HEK293 (cell line): ENCODE results near the gene CDYL.

Experiments used
- CTCF ChIA-PET: fragments of 350-600 bp; formaldehyde crosslinking; extraction: SDS; loops from one replicate; lab custom pipeline; 2021; ENCODE audit warnings: antibody characterized with exemption; lab: Yijun Ruan, JAX
- POLR2A ChIA-PET: fragments of 300-600 bp; formaldehyde crosslinking; extraction: SDS; loops from one replicate; lab custom pipeline; 2020; ENCODE audit warnings: antibody characterized with exemption, inconsistent platforms; lab: Yijun Ruan, JAX
- H3K27ac ChIP-seq: fragments of 200-500 bp; sonication (Bioruptor generic); 2 replicates; pipeline ENCODE4 v1.5.1; 2014; ENCODE audit warnings: low read depth, low read length, control low read depth, inconsistent platforms; ENCODE audit errors: extremely low read depth
- H3K36me3 ChIP-seq, 2 experiments: fragments of 200-500 bp in 1 of 2; sonication (Bioruptor generic) in 1 of 2; 1 replicate in 1 of 2; 2 replicates in 1 of 2; pipeline ENCODE4 v1.5.1; 2014 to 2017; ENCODE audit warnings: inconsistent platforms in 2 of 2, low read length in 2 of 2; ENCODE audit not compliant: control insufficient read depth in 2 of 2, insufficient read depth in 1 of 2
- H3K4me1 ChIP-seq: fragments of 200-500 bp; sonication (Bioruptor generic); 2 replicates; pipeline ENCODE4 v1.5.1; 2014; ENCODE audit warnings: mild to moderate bottlenecking, low read length, inconsistent platforms; ENCODE audit not compliant: control insufficient read depth, insufficient read depth
- H3K4me3 ChIP-seq: 2 replicates; pipeline ENCODE4 v1.5.1; 2011; ENCODE audit warnings: low read depth, mild to moderate bottlenecking, control low read depth, low read length, moderate library complexity
- H3K9me3 ChIP-seq: fragments of 200-500 bp; sonication (Bioruptor generic); 2 replicates; pipeline ENCODE4 v1.5.1; 2014; ENCODE audit warnings: low read depth, low read length, inconsistent platforms; ENCODE audit not compliant: control insufficient read depth, insufficient read depth
- EGR2 ChIP-seq: fragments of 450-650 bp; formaldehyde crosslinking; IDR thresholded peaks from 2 replicates; pipeline ENCODE4 v1.5.1; 2016; ENCODE audit warnings: low read depth, missing biosample characterization, missing genetic modification characterization
- GLI2 ChIP-seq: fragments of 450-650 bp; formaldehyde crosslinking; IDR thresholded peaks from 2 replicates; pipeline ENCODE4; 2017; ENCODE audit warnings: missing biosample characterization, missing genetic modification characterization, low read depth, borderline replicate concordance
- ZBTB48 ChIP-seq: fragments of 450-650 bp; formaldehyde crosslinking; IDR thresholded peaks from 2 replicates; pipeline ENCODE4 v1.5.1; 2016; ENCODE audit warnings: missing biosample characterization, missing genetic modification characterization
- ZNF114 ChIP-seq: fragments of 450-650 bp; formaldehyde crosslinking; IDR thresholded peaks from 2 replicates; pipeline ENCODE4 v1.5.0; 2017; ENCODE audit warnings: missing biosample characterization, missing genetic modification characterization
- ZNF19 ChIP-seq: fragments of 450-650 bp; formaldehyde crosslinking; IDR thresholded peaks from 2 replicates; pipeline ENCODE4; 2016; ENCODE audit warnings: missing biosample characterization, missing genetic modification characterization, low read depth
- ZNF2 ChIP-seq: fragments of 450-650 bp; formaldehyde crosslinking; IDR thresholded peaks from 2 replicates; pipeline ENCODE4 v1.5.1; 2016; ENCODE audit warnings: missing biosample characterization, missing genetic modification characterization
- ZNF223 ChIP-seq: fragments of 450-650 bp; formaldehyde crosslinking; IDR thresholded peaks from 2 replicates; pipeline ENCODE4 v1.5.1; 2016; ENCODE audit warnings: missing biosample characterization, missing genetic modification characterization
- ZNF239 ChIP-seq: fragments of 450-650 bp; formaldehyde crosslinking; IDR thresholded peaks from 2 replicates; pipeline ENCODE4 v1.5.1; 2016; ENCODE audit warnings: missing biosample characterization, missing genetic modification characterization
- ZNF248 ChIP-seq: fragments of 450-650 bp; formaldehyde crosslinking; IDR thresholded peaks from 2 replicates; pipeline ENCODE4 v1.5.1; 2017; ENCODE audit warnings: missing biosample characterization, missing genetic modification characterization
- ZNF558 ChIP-seq: fragments of 450-650 bp; formaldehyde crosslinking; IDR thresholded peaks from 2 replicates; pipeline ENCODE4 v1.5.1; 2016; ENCODE audit warnings: missing biosample characterization, missing genetic modification characterization
- ZNF624 ChIP-seq: fragments of 450-650 bp; formaldehyde crosslinking; IDR thresholded peaks from 2 replicates; pipeline ENCODE4 v1.5.1; 2017; ENCODE audit warnings: missing biosample characterization, missing genetic modification characterization
- ZNF658 ChIP-seq: fragments of 450-650 bp; formaldehyde crosslinking; IDR thresholded peaks from 2 replicates; pipeline ENCODE4; 2016; ENCODE audit warnings: missing biosample characterization, missing genetic modification characterization
- ZNF785 ChIP-seq: fragments of 450-650 bp; formaldehyde crosslinking; IDR thresholded peaks from 2 replicates; pipeline ENCODE4 v1.5.1; 2016; ENCODE audit warnings: missing biosample characterization, missing genetic modification characterization
- ZSCAN23 ChIP-seq: fragments of 450-650 bp; formaldehyde crosslinking; IDR thresholded peaks from 2 replicates; pipeline ENCODE4 v1.5.1; 2016; ENCODE audit warnings: missing biosample characterization, missing genetic modification characterization
- TF ChIP-seq, protein P1 (sequence below): fragments of 450-650 bp; formaldehyde crosslinking; IDR thresholded peaks from 2 replicates; pipeline ENCODE4 v1.5.1; 2016; ENCODE audit warnings: missing biosample characterization, missing genetic modification characterization
- TF ChIP-seq, protein P2 (sequence below): fragments of 450-650 bp; formaldehyde crosslinking; IDR thresholded peaks from 2 replicates; pipeline ENCODE4 v1.5.1; 2016; ENCODE audit warnings: missing biosample characterization, missing genetic modification characterization
- TF ChIP-seq, protein P3 (sequence below): fragments of 450-650 bp; formaldehyde crosslinking; IDR thresholded peaks from 2 replicates; pipeline ENCODE4 v1.5.1; 2016; ENCODE audit warnings: missing biosample characterization, missing genetic modification characterization
- TF ChIP-seq, protein P4 (sequence below): fragments of 450-650 bp; formaldehyde crosslinking; IDR thresholded peaks from 2 replicates; pipeline ENCODE4 v1.5.1; 2016; ENCODE audit warnings: missing biosample characterization, missing genetic modification characterization
- TF ChIP-seq, protein P5 (sequence below): fragments of 450-650 bp; formaldehyde crosslinking; IDR thresholded peaks from 2 replicates; pipeline ENCODE4 v1.5.1; 2016; ENCODE audit warnings: missing biosample characterization, missing genetic modification characterization, borderline replicate concordance
- TF ChIP-seq, protein P6 (sequence below): fragments of 450-650 bp; formaldehyde crosslinking; IDR thresholded peaks from 2 replicates; pipeline ENCODE4 v1.5.1; 2017; ENCODE audit warnings: missing biosample characterization, missing genetic modification characterization

Gene CDYL

DNA sequence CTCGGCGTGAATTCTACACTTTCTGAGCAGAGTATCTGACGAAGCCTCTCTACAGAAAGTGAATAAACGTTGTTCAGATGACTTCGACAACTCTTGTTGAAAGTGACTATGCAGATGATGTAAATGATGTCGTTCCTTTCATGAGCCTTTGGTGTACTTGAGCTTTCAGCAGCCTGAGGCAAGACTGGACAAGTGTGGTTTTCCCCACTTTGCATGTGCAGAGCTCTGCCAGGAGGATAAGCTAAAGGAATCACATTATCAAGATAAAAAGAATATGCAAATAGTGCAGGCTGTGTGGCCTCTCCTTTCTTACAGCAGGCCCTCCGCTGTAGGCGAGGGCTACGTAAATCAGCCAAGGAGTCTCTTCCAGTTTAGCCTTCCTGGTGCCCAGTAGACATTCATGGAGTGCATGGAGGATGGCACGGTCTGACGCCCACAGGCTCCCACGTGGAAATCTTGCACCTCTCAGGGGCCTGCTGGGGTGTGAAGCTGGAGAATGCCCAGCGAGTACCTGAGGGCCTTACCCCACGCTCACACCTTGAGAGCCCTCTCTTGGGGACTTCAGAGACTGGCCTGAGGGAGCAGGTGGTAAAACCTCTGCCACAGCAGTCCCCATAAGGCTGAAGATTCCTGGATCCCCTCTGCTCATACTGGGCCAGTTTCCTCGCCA lies 172.7 kb downstream of the CDYL start (continued):
- TF ChIP-seq, protein P1, sequence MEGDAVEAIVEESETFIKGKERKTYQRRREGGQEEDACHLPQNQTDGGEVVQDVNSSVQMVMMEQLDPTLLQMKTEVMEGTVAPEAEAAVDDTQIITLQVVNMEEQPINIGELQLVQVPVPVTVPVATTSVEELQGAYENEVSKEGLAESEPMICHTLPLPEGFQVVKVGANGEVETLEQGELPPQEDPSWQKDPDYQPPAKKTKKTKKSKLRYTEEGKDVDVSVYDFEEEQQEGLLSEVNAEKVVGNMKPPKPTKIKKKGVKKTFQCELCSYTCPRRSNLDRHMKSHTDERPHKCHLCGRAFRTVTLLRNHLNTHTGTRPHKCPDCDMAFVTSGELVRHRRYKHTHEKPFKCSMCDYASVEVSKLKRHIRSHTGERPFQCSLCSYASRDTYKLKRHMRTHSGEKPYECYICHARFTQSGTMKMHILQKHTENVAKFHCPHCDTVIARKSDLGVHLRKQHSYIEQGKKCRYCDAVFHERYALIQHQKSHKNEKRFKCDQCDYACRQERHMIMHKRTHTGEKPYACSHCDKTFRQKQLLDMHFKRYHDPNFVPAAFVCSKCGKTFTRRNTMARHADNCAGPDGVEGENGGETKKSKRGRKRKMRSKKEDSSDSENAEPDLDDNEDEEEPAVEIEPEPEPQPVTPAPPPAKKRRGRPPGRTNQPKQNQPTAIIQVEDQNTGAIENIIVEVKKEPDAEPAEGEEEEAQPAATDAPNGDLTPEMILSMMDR (tag by site-specific recombination), result no peak
- TF ChIP-seq ZNF239 (no peak), ZNF19 (tag by site-specific recombination) (no peak), EGR2 (no peak)
- TF ChIP-seq, protein P2, sequence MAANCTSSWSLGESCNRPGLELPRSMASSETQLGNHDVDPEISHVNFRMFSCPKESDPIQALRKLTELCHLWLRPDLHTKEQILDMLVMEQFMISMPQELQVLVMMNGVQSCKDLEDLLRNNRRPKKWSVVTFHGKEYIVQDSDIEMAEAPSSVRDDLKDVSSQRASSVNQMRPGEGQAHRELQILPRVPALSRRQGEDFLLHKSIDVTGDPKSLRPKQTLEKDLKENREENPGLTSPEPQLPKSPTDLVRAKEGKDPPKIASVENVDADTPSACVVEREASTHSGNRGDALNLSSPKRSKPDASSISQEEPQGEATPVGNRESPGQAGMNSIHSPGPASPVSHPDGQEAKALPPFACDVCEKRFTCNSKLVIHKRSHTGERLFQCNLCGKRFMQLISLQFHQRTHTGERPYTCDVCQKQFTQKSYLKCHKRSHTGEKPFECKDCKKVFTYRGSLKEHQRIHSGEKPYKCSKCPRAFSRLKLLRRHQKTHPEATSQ, result no peak

DNA sequence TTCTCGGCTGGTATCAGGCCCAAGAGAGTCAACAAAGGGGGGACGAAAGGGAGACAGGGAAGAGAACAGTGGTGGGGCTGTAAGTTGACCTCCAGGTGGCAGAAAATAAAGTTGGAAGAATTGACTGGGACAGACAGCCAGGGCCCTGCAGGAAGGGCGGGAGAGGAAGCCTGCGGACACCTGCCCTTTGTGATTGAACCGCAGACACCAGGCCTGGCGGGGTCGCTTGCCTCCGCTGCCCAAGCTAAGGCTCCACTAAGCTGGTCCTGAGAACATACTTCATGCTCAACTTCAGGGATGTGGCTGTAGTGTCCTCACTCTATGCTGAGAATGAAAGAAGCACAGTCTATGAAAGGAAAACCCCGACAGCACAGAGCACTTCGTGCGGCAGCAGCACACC lies 173.9 kb downstream of the CDYL start:
- Histone ChIP-seq H3K9me3 (no peaks in the 10 kb centered on the region), H3K4me1 (no peaks in the 10 kb centered on the region), H3K4me3 (no peak overlapping the region), H3K36me3 (peaks cover 8 to 33% of the 10 kb centered on the region in 2 experiments), H3K27ac (no peak overlapping the region)
- TF ChIP-seq, protein P3, sequence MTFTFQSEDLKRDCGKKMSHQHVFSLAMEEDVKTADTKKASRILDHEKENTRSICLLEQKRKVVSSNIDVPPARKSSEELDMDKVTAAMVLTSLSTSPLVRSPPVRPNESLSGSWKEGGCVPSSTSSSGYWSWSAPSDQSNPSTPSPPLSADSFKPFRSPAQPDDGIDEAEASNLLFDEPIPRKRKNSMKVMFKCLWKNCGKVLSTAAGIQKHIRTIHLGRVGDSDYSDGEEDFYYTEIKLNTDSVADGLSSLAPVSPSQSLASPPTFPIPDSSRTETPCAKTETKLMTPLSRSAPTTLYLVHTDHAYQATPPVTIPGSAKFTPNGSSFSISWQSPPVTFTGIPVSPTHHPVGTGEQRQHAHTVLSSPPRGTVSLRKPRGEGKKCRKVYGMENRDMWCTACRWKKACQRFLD (tag by site-specific recombination), result no peak
- TF ChIP-seq, protein P4, sequence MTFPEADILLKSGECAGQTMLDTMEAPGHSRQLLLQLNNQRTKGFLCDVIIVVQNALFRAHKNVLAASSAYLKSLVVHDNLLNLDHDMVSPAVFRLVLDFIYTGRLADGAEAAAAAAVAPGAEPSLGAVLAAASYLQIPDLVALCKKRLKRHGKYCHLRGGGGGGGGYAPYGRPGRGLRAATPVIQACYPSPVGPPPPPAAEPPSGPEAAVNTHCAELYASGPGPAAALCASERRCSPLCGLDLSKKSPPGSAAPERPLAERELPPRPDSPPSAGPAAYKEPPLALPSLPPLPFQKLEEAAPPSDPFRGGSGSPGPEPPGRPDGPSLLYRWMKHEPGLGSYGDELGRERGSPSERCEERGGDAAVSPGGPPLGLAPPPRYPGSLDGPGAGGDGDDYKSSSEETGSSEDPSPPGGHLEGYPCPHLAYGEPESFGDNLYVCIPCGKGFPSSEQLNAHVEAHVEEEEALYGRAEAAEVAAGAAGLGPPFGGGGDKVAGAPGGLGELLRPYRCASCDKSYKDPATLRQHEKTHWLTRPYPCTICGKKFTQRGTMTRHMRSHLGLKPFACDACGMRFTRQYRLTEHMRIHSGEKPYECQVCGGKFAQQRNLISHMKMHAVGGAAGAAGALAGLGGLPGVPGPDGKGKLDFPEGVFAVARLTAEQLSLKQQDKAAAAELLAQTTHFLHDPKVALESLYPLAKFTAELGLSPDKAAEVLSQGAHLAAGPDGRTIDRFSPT (tag by site-specific recombination), result no peak
- TF ChIP-seq ZBTB48 (tag by site-specific recombination) (no peak), GLI2 (tag by site-specific recombination) (no peak), ZNF248 (tag by site-specific recombination) (no peak), ZSCAN23 (tag by site-specific recombination) (no peak), ZNF114 (no peak), ZNF785 (tag by site-specific recombination) (no peak), ZNF2 (tag by site-specific recombination) (no peak), ZNF223 (no peak), ZNF624 (no peak), ZNF658 (tag by site-specific recombination) (no peak), ZNF558 (tag by site-specific recombination) (no peak)
- TF ChIP-seq, protein P5, sequence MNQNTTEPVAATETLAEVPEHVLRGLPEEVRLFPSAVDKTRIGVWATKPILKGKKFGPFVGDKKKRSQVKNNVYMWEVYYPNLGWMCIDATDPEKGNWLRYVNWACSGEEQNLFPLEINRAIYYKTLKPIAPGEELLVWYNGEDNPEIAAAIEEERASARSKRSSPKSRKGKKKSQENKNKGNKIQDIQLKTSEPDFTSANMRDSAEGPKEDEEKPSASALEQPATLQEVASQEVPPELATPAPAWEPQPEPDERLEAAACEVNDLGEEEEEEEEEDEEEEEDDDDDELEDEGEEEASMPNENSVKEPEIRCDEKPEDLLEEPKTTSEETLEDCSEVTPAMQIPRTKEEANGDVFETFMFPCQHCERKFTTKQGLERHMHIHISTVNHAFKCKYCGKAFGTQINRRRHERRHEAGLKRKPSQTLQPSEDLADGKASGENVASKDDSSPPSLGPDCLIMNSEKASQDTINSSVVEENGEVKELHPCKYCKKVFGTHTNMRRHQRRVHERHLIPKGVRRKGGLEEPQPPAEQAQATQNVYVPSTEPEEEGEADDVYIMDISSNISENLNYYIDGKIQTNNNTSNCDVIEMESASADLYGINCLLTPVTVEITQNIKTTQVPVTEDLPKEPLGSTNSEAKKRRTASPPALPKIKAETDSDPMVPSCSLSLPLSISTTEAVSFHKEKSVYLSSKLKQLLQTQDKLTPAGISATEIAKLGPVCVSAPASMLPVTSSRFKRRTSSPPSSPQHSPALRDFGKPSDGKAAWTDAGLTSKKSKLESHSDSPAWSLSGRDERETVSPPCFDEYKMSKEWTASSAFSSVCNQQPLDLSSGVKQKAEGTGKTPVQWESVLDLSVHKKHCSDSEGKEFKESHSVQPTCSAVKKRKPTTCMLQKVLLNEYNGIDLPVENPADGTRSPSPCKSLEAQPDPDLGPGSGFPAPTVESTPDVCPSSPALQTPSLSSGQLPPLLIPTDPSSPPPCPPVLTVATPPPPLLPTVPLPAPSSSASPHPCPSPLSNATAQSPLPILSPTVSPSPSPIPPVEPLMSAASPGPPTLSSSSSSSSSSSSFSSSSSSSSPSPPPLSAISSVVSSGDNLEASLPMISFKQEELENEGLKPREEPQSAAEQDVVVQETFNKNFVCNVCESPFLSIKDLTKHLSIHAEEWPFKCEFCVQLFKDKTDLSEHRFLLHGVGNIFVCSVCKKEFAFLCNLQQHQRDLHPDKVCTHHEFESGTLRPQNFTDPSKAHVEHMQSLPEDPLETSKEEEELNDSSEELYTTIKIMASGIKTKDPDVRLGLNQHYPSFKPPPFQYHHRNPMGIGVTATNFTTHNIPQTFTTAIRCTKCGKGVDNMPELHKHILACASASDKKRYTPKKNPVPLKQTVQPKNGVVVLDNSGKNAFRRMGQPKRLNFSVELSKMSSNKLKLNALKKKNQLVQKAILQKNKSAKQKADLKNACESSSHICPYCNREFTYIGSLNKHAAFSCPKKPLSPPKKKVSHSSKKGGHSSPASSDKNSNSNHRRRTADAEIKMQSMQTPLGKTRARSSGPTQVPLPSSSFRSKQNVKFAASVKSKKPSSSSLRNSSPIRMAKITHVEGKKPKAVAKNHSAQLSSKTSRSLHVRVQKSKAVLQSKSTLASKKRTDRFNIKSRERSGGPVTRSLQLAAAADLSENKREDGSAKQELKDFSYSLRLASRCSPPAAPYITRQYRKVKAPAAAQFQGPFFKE (tag by site-specific recombination), result no peak
- TF ChIP-seq, protein P6, sequence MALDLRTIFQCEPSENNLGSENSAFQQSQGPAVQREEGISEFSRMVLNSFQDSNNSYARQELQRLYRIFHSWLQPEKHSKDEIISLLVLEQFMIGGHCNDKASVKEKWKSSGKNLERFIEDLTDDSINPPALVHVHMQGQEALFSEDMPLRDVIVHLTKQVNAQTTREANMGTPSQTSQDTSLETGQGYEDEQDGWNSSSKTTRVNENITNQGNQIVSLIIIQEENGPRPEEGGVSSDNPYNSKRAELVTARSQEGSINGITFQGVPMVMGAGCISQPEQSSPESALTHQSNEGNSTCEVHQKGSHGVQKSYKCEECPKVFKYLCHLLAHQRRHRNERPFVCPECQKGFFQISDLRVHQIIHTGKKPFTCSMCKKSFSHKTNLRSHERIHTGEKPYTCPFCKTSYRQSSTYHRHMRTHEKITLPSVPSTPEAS, result no peak
- CTCF ChIA-PET, result no interaction called here
- POLR2A ChIA-PET, result interaction anchor here (0.7 kb wide), 1 partner anchor 53 kb away, joined by 3 read pairs; the partner anchor contains the start of gene RPP40
